Choroid plexus epithelial cell (primary cell): ENCODE measurements around the gene UTS2B.

Experiments used
- DNase-seq: peaks from one replicate; pipeline ENCODE4 v3.0.0-alpha.2; 2010; ENCODE audit warnings: low read depth
- H3K4me3 ChIP-seq: 2 replicates; pipeline ENCODE4 v1.5.1; 2011; ENCODE audit warnings: low read depth, mild to moderate bottlenecking, control low read depth, low read length, moderate library complexity
- CTCF ChIP-seq: conservative IDR thresholded peaks from 2 replicates; pipeline ENCODE4 v1.5.1; 2011; ENCODE audit warnings: low read depth, mild to moderate bottlenecking, control low read depth, inconsistent platforms, low read length, moderate library complexity

The UTS2B gene

GRCh38 chr3:191221638-191222037 is 108.7 kb downstream of the UTS2B start:
- H3K4me3 ChIP-seq: no peak overlapping the region
- TF ChIP-seq CTCF: no peak
- no peak for DNase-seq

- DNase-seq: peak; percentile 12
- H3K4me3 ChIP-seq: no peak overlapping the region
- TF ChIP-seq CTCF: peak; percentile 30
Observed at GRCh38 chr3:191220908-191221307, 109.4 kb downstream of the UTS2B start.

GRCh38 chr3:191217301-191217700 is 113.0 kb downstream of the UTS2B start:
- no peak overlapping the region for H3K4me3 ChIP-seq
- TF ChIP-seq CTCF: no peak
- no peak for DNase-seq
